G401 (cell line): ENCODE data around the gene CACNA1C. TPM values are rescaled to one million over a fixed set of nuclear protein-coding genes. Genes with fewer than 3 reads are reported as not detected.

ENCODE experiments used
- DNase-seq: peaks from one replicate; pipeline ENCODE4 v3.0.0-alpha.2; 2015; ENCODE audit warnings: low spot score
- in situ Hi-C: cut with HindIII; loops from 2 replicates; pipeline ENCODE4 v1.10.0; 2016; ENCODE audit warnings: low sequenced_read_pairs, mixed read lengths
- total RNA-seq: library from RNA; depleted of rRNA; stranded (reverse); fragments of >200 nt; shearing (Covaris generic); gene quantifications from 2 replicates; pipeline ENCODE4 v1.2.3, GENCODE V29; 2014; rRNA removed

The CACNA1C gene
- total RNA-seq, 1 experiment from 2014 or later = 2.8 TPM

GRCh38 chr12:2745655-2746054 lies 692.9 kb downstream of the CACNA1C start:
- DNase-seq = no peak
- in situ Hi-C loops = no loop called here

Other genes with a start within 250 kb of the CACNA1C start
- not detected in 2 replicates for gene LRTM2, start 232.4 kb upstream of the CACNA1C start, total RNA-seq
- gene CACNA2D4, start 134.3 kb upstream of the CACNA1C start, total RNA-seq = 4.4 TPM in 1 of 2 replicates, not detected in the other
- 17.4 and 20.6 TPM in 2 replicates for gene DCP1B, start 48.5 kb upstream of the CACNA1C start, total RNA-seq